Testis (tissue), 2 donors: Measurements from ENCODE around the gene F8.

Experiments used
- POLR2A ChIP-seq: fragments of 450-650 bp; IDR thresholded peaks from one replicate; pipeline ENCODE4 v1.6.1; 2017; ENCODE audit warnings: antibody characterized with exemption, mild to moderate bottlenecking, moderate library complexity
- TF ChIP-seq, protein P1 (sequence below), 3 experiments: fragments of 450-650 bp in 2 of 3; fragments of 200-600 bp in 1 of 3; sonication (generic) in 1 of 3; IDR thresholded peaks; one replicate each; pipeline ENCODE4 v1.5.1; 2016 to 2019; ENCODE audit warnings: antibody characterized with exemption in 3 of 3, mild to moderate bottlenecking in 2 of 3, moderate library complexity in 1 of 3

DNA sequence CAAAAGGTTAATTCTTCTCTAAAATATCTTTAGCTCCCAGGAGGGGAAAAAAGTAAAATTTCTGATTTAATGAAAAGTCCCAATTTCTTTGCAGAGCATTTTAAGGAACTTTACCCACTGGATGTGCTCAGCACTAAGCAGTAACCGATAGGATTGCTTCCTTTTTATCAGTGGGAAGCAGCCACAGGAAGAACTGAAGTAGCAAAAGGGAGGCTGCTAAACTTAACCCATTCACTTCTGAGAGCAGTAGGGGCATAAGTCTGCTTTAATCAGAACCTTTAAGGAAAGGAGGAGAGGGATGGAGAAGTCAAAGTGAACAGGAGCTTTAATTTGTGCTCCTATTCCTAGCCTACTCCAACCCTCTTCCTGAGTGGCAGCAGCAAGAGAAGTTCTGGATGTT is at the start of gene F8:
- no peak for TF ChIP-seq POLR2A
- TF ChIP-seq, protein P1, sequence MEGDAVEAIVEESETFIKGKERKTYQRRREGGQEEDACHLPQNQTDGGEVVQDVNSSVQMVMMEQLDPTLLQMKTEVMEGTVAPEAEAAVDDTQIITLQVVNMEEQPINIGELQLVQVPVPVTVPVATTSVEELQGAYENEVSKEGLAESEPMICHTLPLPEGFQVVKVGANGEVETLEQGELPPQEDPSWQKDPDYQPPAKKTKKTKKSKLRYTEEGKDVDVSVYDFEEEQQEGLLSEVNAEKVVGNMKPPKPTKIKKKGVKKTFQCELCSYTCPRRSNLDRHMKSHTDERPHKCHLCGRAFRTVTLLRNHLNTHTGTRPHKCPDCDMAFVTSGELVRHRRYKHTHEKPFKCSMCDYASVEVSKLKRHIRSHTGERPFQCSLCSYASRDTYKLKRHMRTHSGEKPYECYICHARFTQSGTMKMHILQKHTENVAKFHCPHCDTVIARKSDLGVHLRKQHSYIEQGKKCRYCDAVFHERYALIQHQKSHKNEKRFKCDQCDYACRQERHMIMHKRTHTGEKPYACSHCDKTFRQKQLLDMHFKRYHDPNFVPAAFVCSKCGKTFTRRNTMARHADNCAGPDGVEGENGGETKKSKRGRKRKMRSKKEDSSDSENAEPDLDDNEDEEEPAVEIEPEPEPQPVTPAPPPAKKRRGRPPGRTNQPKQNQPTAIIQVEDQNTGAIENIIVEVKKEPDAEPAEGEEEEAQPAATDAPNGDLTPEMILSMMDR (IDR thresholded peaks at IDR 0.05): no peak
